Smooth muscle cell of trachea (primary cell): ENCODE results near the gene SPIN2B. TPM values are rescaled to one million over a fixed set of nuclear protein-coding genes. Genes with fewer than 3 reads are reported as not detected.

Experiments
- total RNA-seq: library from RNA; depleted of rRNA; stranded (reverse); fragments of >200 nt; gene quantifications from 2 replicates; pipeline ENCODE4 v1.2.1, GENCODE V29; 2014

SPIN2B gene
- total RNA-seq, result 8.4 and 13.1 TPM in 2 replicates

DNA sequence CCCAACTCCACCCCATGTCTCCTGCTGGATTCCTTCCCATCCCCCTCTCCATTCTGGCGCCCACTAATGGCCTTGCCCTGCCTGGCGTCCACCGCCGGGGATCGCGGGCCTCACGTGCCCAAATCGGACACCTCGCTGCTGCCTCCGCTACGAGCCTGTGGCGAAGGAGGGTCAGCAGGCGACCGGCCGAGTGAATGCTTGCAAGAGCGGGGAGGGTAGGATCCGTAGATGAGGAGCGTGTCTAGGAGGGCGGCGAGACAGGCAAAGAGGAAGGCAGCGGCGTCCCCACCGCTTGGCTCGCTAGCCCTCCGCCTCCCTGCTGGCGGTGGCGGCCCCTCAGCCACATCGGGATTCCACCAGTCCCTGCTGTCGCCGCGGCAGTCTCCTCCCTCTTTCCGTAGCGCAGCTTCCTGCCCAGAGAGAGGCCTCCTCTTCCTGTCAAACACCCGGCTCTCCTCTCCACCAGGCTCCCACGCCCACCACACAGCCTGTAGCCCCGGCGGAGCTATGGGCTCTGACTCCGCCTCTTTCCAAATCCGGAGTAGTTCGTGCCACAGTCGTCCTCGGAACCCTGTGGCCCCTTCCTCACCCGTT lies at the start of gene SPIN2B:
Gene SPIN2B, minus strand, starts transcription at position 387 of the 594 bp plus-strand sequence.

DNA sequence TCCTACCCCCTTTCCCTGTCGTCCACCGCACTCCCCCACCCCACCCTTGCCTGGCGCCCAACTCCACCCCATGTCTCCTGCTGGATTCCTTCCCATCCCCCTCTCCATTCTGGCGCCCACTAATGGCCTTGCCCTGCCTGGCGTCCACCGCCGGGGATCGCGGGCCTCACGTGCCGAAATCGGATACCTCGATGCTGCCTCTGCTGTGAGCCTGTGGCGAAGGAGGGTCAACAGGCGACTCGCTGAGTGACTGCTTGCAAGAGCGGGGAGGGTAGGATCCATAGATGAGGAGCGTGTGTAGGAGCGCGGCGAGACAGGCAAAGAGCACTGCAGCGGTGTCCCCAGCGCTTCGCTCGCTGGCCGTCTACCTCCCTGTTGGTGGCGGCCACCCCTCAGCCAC lies 15.7 kb upstream of the SPIN2B start, which contains the start of gene SPIN2A:
Gene SPIN2A, minus strand, starts transcription at position 325 of the 400 bp plus-strand sequence. CDS start 800 bp downstream, outside the sequence.

Other genes with a start within 250 kb of the SPIN2B start
- 8.6 and 10.6 TPM in 2 replicates for gene SPIN3, start 126.0 kb downstream of the SPIN2B start, total RNA-seq
- gene SPIN2A, start 15.8 kb upstream of the SPIN2B start, total RNA-seq, result 0.99 and 1.0 TPM in 2 replicates
- gene FAAH2, start 165.2 kb upstream of the SPIN2B start, total RNA-seq, result under 0.01 and 0.15 TPM in 2 replicates